A673 (cell line): Measurements from ENCODE around the gene ZSCAN12. TPM values are rescaled to one million over a fixed set of nuclear protein-coding genes. Genes with fewer than 3 reads are reported as not detected.
A peak's percentile ranks its signal among the peaks of the same experiment; 100 is the strongest.
"Not testable (repeated sequence)": the region's sequence is repeated elsewhere in the genome, so short reads cannot be mapped to it uniquely, and the experiment has no call there.

Source experiments
- Bru-seq: library from RNA; stranded (reverse); fragments of 400-500 nt; gene quantifications from one replicate; lab custom pipeline; 2021; lab: Mats Ljungman, UMichigan
- BruChase-seq, 2 experiments: library from RNA; stranded (reverse); fragments of 400-500 nt; gene quantifications; one replicate each; lab custom pipeline; 2021; lab: Mats Ljungman, UMichigan
- BruUV-seq: library from RNA; stranded (reverse); fragments of 400-500 nt; replicated peaks from 2 replicates; lab custom pipeline; 2021; lab: Mats Ljungman, UMichigan
- CTCF ChIA-PET: fragments of 300-600 bp; sonication (Branson Sonifier 250); formaldehyde crosslinking; loops from one replicate; lab custom pipeline; 2022; ENCODE audit warnings: antibody characterized with exemption; lab: Charles Lee
- POLR2A ChIA-PET: fragments of 300-600 bp; sonication (Branson Sonifier 250); formaldehyde crosslinking; loops from one replicate; lab custom pipeline; 2022; ENCODE audit warnings: antibody characterized with exemption; ENCODE audit not compliant: low non-redundant PET; lab: Charles Lee
- DNase-seq: peaks from one replicate; pipeline ENCODE4 v3.0.0-alpha.2; 2015; ENCODE audit warnings: low spot score
- H3K27ac ChIP-seq: fragments of 200-600 bp; sonication (generic); 2 replicates; pipeline ENCODE4 v1.5.1; 2016; ENCODE audit warnings: mixed run types, low read depth, mild to moderate bottlenecking, mixed read lengths, antibody characterized with exemption, low read length; ENCODE audit not compliant: poor library complexity, severe bottlenecking
- H3K27me3 ChIP-seq: fragments of 200-600 bp; sonication (generic); replicated peaks from 2 replicates; pipeline ENCODE4 v1.6.1; 2017; ENCODE audit warnings: mixed run types, low read depth, mild to moderate bottlenecking, mixed read lengths, antibody characterized with exemption, low read length; ENCODE audit not compliant: insufficient read depth, poor library complexity
- H3K36me3 ChIP-seq: fragments of 200-600 bp; sonication (generic); 2 replicates; pipeline ENCODE4 v1.6.1; 2016; ENCODE audit warnings: mixed run types, mild to moderate bottlenecking, mixed read lengths, antibody characterized with exemption, low read length; ENCODE audit not compliant: insufficient read depth, poor library complexity, severe bottlenecking
- H3K4me1 ChIP-seq: fragments of 200-600 bp; sonication (generic); 2 replicates; pipeline ENCODE4 v1.6.1; 2017; ENCODE audit warnings: mixed run types, mild to moderate bottlenecking, mixed read lengths, antibody characterized with exemption, low read length; ENCODE audit not compliant: insufficient read depth, poor library complexity, severe bottlenecking
- H3K4me3 ChIP-seq: fragments of 200-600 bp; sonication (generic); 2 replicates; pipeline ENCODE4 v1.5.1; 2016; ENCODE audit warnings: low read depth, mixed run types, mild to moderate bottlenecking, mixed read lengths, low read length; ENCODE audit not compliant: poor library complexity, severe bottlenecking
- H3K9me3 ChIP-seq: fragments of 200-600 bp; sonication (generic); 2 replicates; pipeline ENCODE4 v1.6.1; 2016; ENCODE audit warnings: mixed run types, low read depth, mild to moderate bottlenecking, mixed read lengths, antibody characterized with exemption, low read length; ENCODE audit not compliant: poor library complexity, severe bottlenecking
- EZH2 ChIP-seq: fragments of 200-600 bp; sonication (generic); IDR thresholded peaks from 2 replicates; pipeline ENCODE4 v1.6.1; 2017; ENCODE audit warnings: borderline replicate concordance, low read depth, mild to moderate bottlenecking, mixed read lengths, antibody characterized with exemption, low read length; ENCODE audit not compliant: poor library complexity, severe bottlenecking
- intact Hi-C: fragments of 100-400 bp; cut with micrococcal nuclease; formaldehyde crosslinking; loops from one replicate; pipeline ENCODE4 v1.10.0; 2022; ENCODE audit not compliant: unreplicated experiment
- long read RNA-seq: library from polyadenylated mRNA; stranded (forward); transcript quantifications from one replicate; pipeline ENCODE4 v2.0.0, GENCODE V29; 2022
- total RNA-seq: library from RNA; stranded (reverse); gene quantifications from 2 replicates; pipeline ENCODE4 v1.2.3, GENCODE V29; 2021
- TF ChIP-seq, protein P1 (sequence below): fragments of 300-800, 200-600 bp; sonication (generic); conservative IDR thresholded peaks from 2 replicates; pipeline ENCODE4 v1.5.1; 2017; ENCODE audit warnings: low read depth, mild to moderate bottlenecking, antibody characterized with exemption, low read length, moderate library complexity, mixed read lengths

Gene ZSCAN12
- total RNA-seq (12.1 and 13.1 TPM in 2 replicates), Bru-seq, nascent RNA (percentile 91 among the genes with signal in this experiment), BruChase-seq, experiment 1, labeled RNA remaining after a 2-hour chase (percentile 89 among the genes with signal in this experiment), BruChase-seq, experiment 2, labeled RNA remaining after a 6-hour chase (percentile 81 among the genes with signal in this experiment)
- long read RNA-seq, full-length matches to known transcripts: 4 of 14 reads
- long read RNA-seq, partial matches to known transcripts: 4 of 14 reads
- long read RNA-seq, other reads (novel, unspliced or antisense): 6 of 14 reads

GRCh38 chr6:28399350-28400121 lies at the start of gene ZSCAN12:
Gene ZSCAN12 (minus strand): TSS chr6:28399747. CDS start chr6:28398405, 1,342 bp downstream.
- TF ChIP-seq, protein P1, sequence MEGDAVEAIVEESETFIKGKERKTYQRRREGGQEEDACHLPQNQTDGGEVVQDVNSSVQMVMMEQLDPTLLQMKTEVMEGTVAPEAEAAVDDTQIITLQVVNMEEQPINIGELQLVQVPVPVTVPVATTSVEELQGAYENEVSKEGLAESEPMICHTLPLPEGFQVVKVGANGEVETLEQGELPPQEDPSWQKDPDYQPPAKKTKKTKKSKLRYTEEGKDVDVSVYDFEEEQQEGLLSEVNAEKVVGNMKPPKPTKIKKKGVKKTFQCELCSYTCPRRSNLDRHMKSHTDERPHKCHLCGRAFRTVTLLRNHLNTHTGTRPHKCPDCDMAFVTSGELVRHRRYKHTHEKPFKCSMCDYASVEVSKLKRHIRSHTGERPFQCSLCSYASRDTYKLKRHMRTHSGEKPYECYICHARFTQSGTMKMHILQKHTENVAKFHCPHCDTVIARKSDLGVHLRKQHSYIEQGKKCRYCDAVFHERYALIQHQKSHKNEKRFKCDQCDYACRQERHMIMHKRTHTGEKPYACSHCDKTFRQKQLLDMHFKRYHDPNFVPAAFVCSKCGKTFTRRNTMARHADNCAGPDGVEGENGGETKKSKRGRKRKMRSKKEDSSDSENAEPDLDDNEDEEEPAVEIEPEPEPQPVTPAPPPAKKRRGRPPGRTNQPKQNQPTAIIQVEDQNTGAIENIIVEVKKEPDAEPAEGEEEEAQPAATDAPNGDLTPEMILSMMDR: peak; percentile 76
- TF ChIP-seq EZH2: no peak
- peak within 1 kb of the TSS; percentile 81 for H3K27ac ChIP-seq
- no peaks in the 10 kb centered on the region for H3K9me3 ChIP-seq
- DNase-seq: peak; percentile 94
- ChIA-PET CTCF (no interaction called here), POLR2A (interaction anchor here (0.8 kb wide), 1 partner anchor 191 kb away, joined by 4 read pairs; no protein-coding TSS in a partner anchor)
- H3K27me3 ChIP-seq: no peaks in the 10 kb centered on the region
- peaks cover 18% of the 10 kb centered on the region for H3K36me3 ChIP-seq
- H3K4me3 ChIP-seq: peak within 1 kb of the TSS; percentile 76
- intact Hi-C loops: loop anchor here (5.0 kb wide), 2 partner anchors 43 to 188 kb away; partner anchors contain the start of gene ZSCAN23
- BruUV-seq: TSS peak; percentile 96
- peaks cover 12% of the 10 kb centered on the region for H3K4me1 ChIP-seq

GRCh38 chr6:28449056-28449455 lies 49.5 kb upstream of the ZSCAN12 start:
- no peak overlapping the region for H3K4me3 ChIP-seq
- POLR2A ChIA-PET: interaction anchor here (0.7 kb wide), 1 partner anchor 66 kb away, joined by 5 read pairs; no protein-coding TSS in a partner anchor

DNA sequence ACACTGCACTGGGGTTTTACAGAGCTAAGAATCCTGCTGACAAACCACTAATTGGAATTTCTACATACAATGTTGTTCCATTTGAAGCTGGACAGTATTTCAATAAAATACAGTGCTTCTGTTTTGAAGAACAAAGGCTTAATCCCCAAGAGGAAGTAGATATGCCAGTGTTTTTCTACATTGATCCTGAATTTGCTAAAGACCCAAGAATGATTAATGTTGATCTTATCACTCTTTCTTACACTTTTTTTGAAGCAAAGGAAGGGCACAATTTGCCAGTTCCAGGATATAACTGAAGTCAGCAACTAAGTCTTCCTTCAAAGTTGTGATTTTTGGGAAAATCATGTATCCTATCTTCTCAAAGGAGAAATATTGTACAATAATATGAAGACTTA lies 48.0 kb upstream of the ZSCAN12 start:
- Histone ChIP-seq H3K27ac (peak overlapping the region; percentile 63), H3K4me3 (peak overlapping the region; percentile 55)
- H3K4me1 ChIP-seq, intact Hi-C loops, BruUV-seq, H3K9me3 ChIP-seq, CTCF ChIA-PET, H3K36me3 ChIP-seq, H3K27me3 ChIP-seq, DNase-seq: not testable (repeated sequence)
- POLR2A ChIA-PET: interaction anchor here (0.5 kb wide), 1 partner anchor 46 kb away, joined by 3 read pairs; no protein-coding TSS in a partner anchor

More at GRCh38 chr6:28449056-28449455, 49.5 kb upstream of the ZSCAN12 start:
- TF ChIP-seq, protein P1: no peak
- TF ChIP-seq EZH2: no peak
- Histone ChIP-seq H3K9me3 (no peaks in the 10 kb centered on the region), H3K4me1 (no peaks in the 10 kb centered on the region), H3K27me3 (no peaks in the 10 kb centered on the region), H3K27ac (no peak overlapping the region), H3K36me3 (no peaks in the 10 kb centered on the region)
- no TSS peak for BruUV-seq
- no peak for DNase-seq
- CTCF ChIA-PET: interaction anchor here (0.6 to 0.7 kb wide), 3 partner anchors 40 to 236 kb away, joined by 3 to 7 read pairs (median 3); no protein-coding TSS in a partner anchor
- intact Hi-C loops: no loop called here
